ENCODE data around the gene ATXN7. TPM values are rescaled to one million over a fixed set of nuclear protein-coding genes. Genes with fewer than 3 reads are reported as not detected.

ATXN7 gene
- total RNA-seq, 2 experiments from 2014 or later: 59.5 to 61.2 TPM

- Mint-ChIP-seq H3K9me3 (no peaks in the 10 kb centered on the region), H3K4me1 (peaks cover 44% of the 10 kb centered on the region), H3K4me3 (peak overlapping the region; percentile 12), H3K36me3 (ENCODE audit: low read depth) (peaks cover 22% of the 10 kb centered on the region), H3K27me3 (no peaks in the 10 kb centered on the region), H3K27ac (peak overlapping the region; percentile 52)
- ChIA-PET POLR2A (interaction anchor here (0.7 to 1.6 kb wide), 8 partner anchors 9 to 40 kb away, joined by 3 to 8 read pairs (median 4); partner anchors contain the start of gene SCAANT1), CTCF (interaction anchor here (0.5 to 3.3 kb wide), 8 partner anchors 9 to 72 kb away, joined by 3 to 20 read pairs (median 3); partner anchors contain the start of gene PSMD6)
- DNase-seq: no peak
Observed at GRCh38 chr3:63951492-63952247, 88.0 kb downstream of the ATXN7 start.

- DNase-seq: no peak
- H3K27ac Mint-ChIP-seq: peak overlapping the region; percentile 52
- H3K4me3 Mint-ChIP-seq: no peak overlapping the region
- CTCF ChIA-PET: interaction anchor here (0.5 to 3.3 kb wide), 6 partner anchors 8 to 56 kb away, joined by 3 to 20 read pairs (median 3); no protein-coding TSS in a partner anchor
- POLR2A ChIA-PET: interaction anchor here (0.8 to 1.6 kb wide), 3 partner anchors 8 to 40 kb away, joined by 3 to 5 read pairs (median 4); partner anchors contain the start of gene SCAANT1
- no peaks in the 10 kb centered on the region for H3K9me3 Mint-ChIP-seq
- H3K36me3 Mint-ChIP-seq (ENCODE audit: low read depth): peaks cover 20% of the 10 kb centered on the region
- H3K4me1 Mint-ChIP-seq: peaks cover 41% of the 10 kb centered on the region
- no peaks in the 10 kb centered on the region for H3K27me3 Mint-ChIP-seq
Observed at GRCh38 chr3:63952248-63952594, 88.6 kb downstream of the ATXN7 start.

GRCh38 chr3:63954182-63954581 lies 90.5 kb downstream of the ATXN7 start:
- H3K9me3 Mint-ChIP-seq: no peaks in the 10 kb centered on the region
- no peak for DNase-seq
- no peaks in the 10 kb centered on the region for H3K27me3 Mint-ChIP-seq
- CTCF ChIA-PET: no interaction called here
- peaks cover 34% of the 10 kb centered on the region for H3K4me1 Mint-ChIP-seq
- POLR2A ChIA-PET: no interaction called here
- no peak overlapping the region for H3K27ac Mint-ChIP-seq
- peaks cover 17% of the 10 kb centered on the region for H3K36me3 Mint-ChIP-seq (ENCODE audit: low read depth)
- H3K4me3 Mint-ChIP-seq: no peak overlapping the region

GRCh38 chr3:63955036-63955650 lies 91.5 kb downstream of the ATXN7 start:
- ChIA-PET CTCF (no interaction called here), POLR2A (no interaction called here)
- Mint-ChIP-seq H3K4me3 (no peak overlapping the region), H3K4me1 (peaks cover 33% of the 10 kb centered on the region), H3K9me3 (no peaks in the 10 kb centered on the region), H3K27ac (no peak overlapping the region), H3K27me3 (no peaks in the 10 kb centered on the region), H3K36me3 (ENCODE audit: low read depth) (peaks cover 17% of the 10 kb centered on the region)
- DNase-seq: no peak

GRCh38 chr3:63955830-63956545 lies 92.3 kb downstream of the ATXN7 start:
- no peak for DNase-seq
- no peak overlapping the region for H3K4me3 Mint-ChIP-seq
- ChIA-PET CTCF (no interaction called here), POLR2A (interaction anchor here (3.2 kb wide), 1 partner anchor 12 kb away, joined by 15 read pairs; no protein-coding TSS in a partner anchor)
- H3K4me1 Mint-ChIP-seq: peaks cover 35% of the 10 kb centered on the region
- no peaks in the 10 kb centered on the region for H3K9me3 Mint-ChIP-seq
- H3K36me3 Mint-ChIP-seq (ENCODE audit: low read depth): peaks cover 17% of the 10 kb centered on the region
- no peak overlapping the region for H3K27ac Mint-ChIP-seq
- H3K27me3 Mint-ChIP-seq: no peaks in the 10 kb centered on the region

GRCh38 chr3:63959146-63959545 lies 95.5 kb downstream of the ATXN7 start:
- H3K27ac Mint-ChIP-seq: no peak overlapping the region
- CTCF ChIA-PET: interaction anchor here (0.8 to 2.6 kb wide), 4 partner anchors 9 to 64 kb away, joined by 3 to 10 read pairs (median 4); no protein-coding TSS in a partner anchor

GRCh38 chr3:63960048-63960711 lies 96.5 kb downstream of the ATXN7 start:
- no peak overlapping the region for H3K4me3 Mint-ChIP-seq
- H3K36me3 Mint-ChIP-seq (ENCODE audit: low read depth): peaks cover 10% of the 10 kb centered on the region
- H3K4me1 Mint-ChIP-seq: peaks cover 46% of the 10 kb centered on the region
- no peak for DNase-seq
- H3K27me3 Mint-ChIP-seq: no peaks in the 10 kb centered on the region
- peak overlapping the region; percentile 24 for H3K27ac Mint-ChIP-seq
- POLR2A ChIA-PET: interaction anchor here (1.0 to 11.6 kb wide), 3 partner anchors 9 to 18 kb away, joined by 5 to 249 read pairs (median 15); no protein-coding TSS in a partner anchor
- CTCF ChIA-PET: interaction anchor here (0.7 to 13.6 kb wide), 9 partner anchors 8 to 100 kb away, joined by 3 to 201 read pairs (median 3); partner anchors contain the start of gene PSMD6
- H3K9me3 Mint-ChIP-seq: no peaks in the 10 kb centered on the region

More at GRCh38 chr3:63959146-63959545, 95.5 kb downstream of the ATXN7 start:
- POLR2A ChIA-PET: interaction anchor here (3.2 kb wide), 1 partner anchor 8 kb away, joined by 15 read pairs; no protein-coding TSS in a partner anchor
- H3K4me3 Mint-ChIP-seq: no peak overlapping the region
- no peaks in the 10 kb centered on the region for H3K27me3 Mint-ChIP-seq
- peaks cover 16% of the 10 kb centered on the region for H3K36me3 Mint-ChIP-seq (ENCODE audit: low read depth)
- no peaks in the 10 kb centered on the region for H3K9me3 Mint-ChIP-seq
- peaks cover 35% of the 10 kb centered on the region for H3K4me1 Mint-ChIP-seq
- no peak for DNase-seq

- H3K4me1 Mint-ChIP-seq: peaks cover 58% of the 10 kb centered on the region
Observed at GRCh38 chr3:63961891-63962290, 98.2 kb downstream of the ATXN7 start.

GRCh38 chr3:63963496-63963895 lies 99.8 kb downstream of the ATXN7 start:
- no peak for DNase-seq
- H3K27me3 Mint-ChIP-seq: no peaks in the 10 kb centered on the region
- peak overlapping the region; percentile 9 for H3K27ac Mint-ChIP-seq
- H3K4me1 Mint-ChIP-seq: peaks cover 68% of the 10 kb centered on the region
- peaks cover 10% of the 10 kb centered on the region for H3K36me3 Mint-ChIP-seq (ENCODE audit: low read depth)
- ChIA-PET CTCF (interaction anchor here (1.0 to 13.6 kb wide), 5 partner anchors 9 to 47 kb away, joined by 3 to 201 read pairs (median 20); no protein-coding TSS in a partner anchor), POLR2A (interaction anchor here (1.2 to 11.6 kb wide), 4 partner anchors 9 to 59 kb away, joined by 3 to 249 read pairs (median 24); no protein-coding TSS in a partner anchor)
- no peak overlapping the region for H3K4me3 Mint-ChIP-seq
- H3K9me3 Mint-ChIP-seq: no peaks in the 10 kb centered on the region

More at GRCh38 chr3:63961891-63962290, 98.2 kb downstream of the ATXN7 start:
- DNase-seq: no peak
- Mint-ChIP-seq H3K4me3 (no peak overlapping the region), H3K27ac (no peak overlapping the region), H3K27me3 (no peaks in the 10 kb centered on the region), H3K36me3 (ENCODE audit: low read depth) (peaks cover 5% of the 10 kb centered on the region), H3K9me3 (no peaks in the 10 kb centered on the region)
- POLR2A ChIA-PET: interaction anchor here (1.0 to 11.6 kb wide), 5 partner anchors 11 to 62 kb away, joined by 3 to 249 read pairs (median 4); partner anchors contain the start of genes PSMD6 and SCAANT1
- CTCF ChIA-PET: interaction anchor here (0.8 to 13.6 kb wide), 17 partner anchors 8 to 99 kb away, joined by 3 to 201 read pairs (median 6); partner anchors contain the start of gene PSMD6

GRCh38 chr3:63964681-63965485 lies 101.2 kb downstream of the ATXN7 start:
- Mint-ChIP-seq H3K9me3 (no peaks in the 10 kb centered on the region), H3K27me3 (no peaks in the 10 kb centered on the region), H3K27ac (peak overlapping the region; percentile 29), H3K36me3 (ENCODE audit: low read depth) (peaks cover 15% of the 10 kb centered on the region), H3K4me1 (peaks cover 75% of the 10 kb centered on the region), H3K4me3 (no peak overlapping the region)
- POLR2A ChIA-PET: interaction anchor here (0.8 to 11.6 kb wide), 7 partner anchors 13 to 62 kb away, joined by 3 to 249 read pairs (median 4); partner anchors contain the start of genes PSMD6 and SCAANT1
- no peak for DNase-seq
- CTCF ChIA-PET: interaction anchor here (1.4 to 13.6 kb wide), 4 partner anchors 14 to 57 kb away, joined by 5 to 201 read pairs (median 63); no protein-coding TSS in a partner anchor

- POLR2A ChIA-PET: interaction anchor here (1.0 to 11.6 kb wide), 7 partner anchors 9 to 55 kb away, joined by 3 to 249 read pairs (median 5); partner anchors contain the start of gene SCAANT1
- DNase-seq: no peak
- Mint-ChIP-seq H3K36me3 (ENCODE audit: low read depth) (peaks cover 21% of the 10 kb centered on the region), H3K9me3 (no peaks in the 10 kb centered on the region), H3K4me1 (peaks cover 78% of the 10 kb centered on the region), H3K4me3 (no peak overlapping the region), H3K27me3 (no peaks in the 10 kb centered on the region), H3K27ac (peak overlapping the region; percentile 98)
- CTCF ChIA-PET: interaction anchor here (1.2 to 13.6 kb wide), 4 partner anchors 14 to 56 kb away, joined by 4 to 201 read pairs (median 56); no protein-coding TSS in a partner anchor
Observed at GRCh38 chr3:63966007-63966406, 102.3 kb downstream of the ATXN7 start.
